Measurements from ENCODE around the gene PPBP. TPM values are rescaled to one million over a fixed set of nuclear protein-coding genes. Genes with fewer than 3 reads are reported as not detected.

PPBP gene, protein sequence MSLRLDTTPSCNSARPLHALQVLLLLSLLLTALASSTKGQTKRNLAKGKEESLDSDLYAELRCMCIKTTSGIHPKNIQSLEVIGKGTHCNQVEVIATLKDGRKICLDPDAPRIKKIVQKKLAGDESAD
- total RNA-seq: 2.9 TPM

DNA sequence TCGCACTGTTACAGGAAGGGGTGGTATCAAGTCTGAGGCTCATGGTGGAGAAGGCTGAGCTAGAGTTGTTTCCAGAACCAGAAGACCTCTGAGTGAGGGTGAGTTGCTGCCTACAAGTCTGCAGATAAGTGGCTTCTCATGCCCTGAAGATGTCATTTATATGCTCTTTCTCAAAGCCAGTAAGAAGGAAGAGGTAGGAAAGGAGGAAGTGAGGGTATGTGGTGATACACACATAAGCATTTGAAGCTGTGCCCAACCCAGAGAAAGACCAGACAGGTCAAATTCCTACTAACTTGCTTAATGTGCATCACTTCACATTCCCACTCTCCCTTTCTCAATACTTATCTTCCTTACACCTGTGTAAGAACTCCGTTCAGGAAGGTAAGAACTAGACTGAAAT, at the start of gene PPBP:
PPBP (minus strand) TSS at position 130 of the 400 bp plus-strand sequence; CDS start at position 43, 87 bp downstream.
- DNase-seq: no peak

DNA sequence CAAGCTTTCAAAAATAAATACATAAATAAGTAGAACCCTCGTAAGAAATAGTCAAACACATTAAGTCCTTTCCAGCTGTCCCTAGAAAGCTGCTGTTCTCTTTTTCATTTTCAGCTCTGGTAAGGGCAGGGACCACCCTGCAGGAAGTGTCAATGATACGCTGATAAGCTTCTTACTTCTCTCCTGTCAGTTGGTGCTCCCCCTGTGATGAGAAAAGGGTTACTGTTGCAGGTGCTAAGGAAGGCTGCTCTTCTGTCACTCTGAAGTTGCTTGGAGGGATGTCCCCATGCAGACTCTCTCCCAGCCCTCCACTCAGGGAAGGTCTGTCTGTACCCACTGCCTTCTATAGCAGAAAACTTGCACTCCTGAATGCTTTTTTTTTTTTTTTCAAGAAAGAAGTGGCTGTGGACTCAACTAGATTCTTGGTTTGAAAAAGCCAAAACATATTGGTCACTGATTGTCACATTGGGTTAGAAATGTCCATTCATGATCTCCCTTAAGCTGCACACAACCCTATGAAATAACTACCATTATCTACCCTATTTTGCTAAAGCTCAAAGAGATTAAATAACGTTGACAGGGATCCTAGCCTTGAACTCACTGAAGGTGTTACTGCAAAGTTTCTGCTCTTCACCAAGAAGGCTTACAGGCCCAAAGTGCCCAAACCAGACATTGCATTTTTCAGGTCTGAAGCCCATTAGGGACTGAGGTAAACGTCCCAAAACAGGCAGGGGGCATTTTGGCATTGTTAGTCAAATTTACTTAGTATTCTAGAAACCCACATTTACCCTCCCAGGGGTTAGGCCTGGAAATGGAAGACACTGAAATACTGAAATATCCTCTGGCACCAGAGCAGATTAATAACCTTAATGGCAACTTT, 49.3 kb upstream of the PPBP start:
- no peak for DNase-seq

DNA sequence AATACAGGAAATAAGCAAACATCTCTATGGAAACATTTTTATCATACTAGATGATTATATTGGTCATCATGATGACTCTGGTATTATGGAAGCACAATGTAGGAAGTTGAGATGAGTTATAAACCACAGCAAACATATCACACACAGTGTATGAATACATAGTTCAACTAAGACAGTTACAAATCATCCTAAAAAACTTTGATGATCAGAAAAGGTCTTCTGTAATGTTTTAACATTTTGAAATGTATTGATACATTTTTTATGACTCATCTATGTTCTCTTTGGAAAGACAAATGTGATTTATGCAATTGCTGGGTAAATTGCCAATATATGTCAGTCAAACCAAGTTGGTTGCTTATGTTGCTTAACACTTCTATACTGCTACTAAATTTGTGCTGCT, 45.7 kb upstream of the PPBP start:
- DNase-seq: no peak

DNA sequence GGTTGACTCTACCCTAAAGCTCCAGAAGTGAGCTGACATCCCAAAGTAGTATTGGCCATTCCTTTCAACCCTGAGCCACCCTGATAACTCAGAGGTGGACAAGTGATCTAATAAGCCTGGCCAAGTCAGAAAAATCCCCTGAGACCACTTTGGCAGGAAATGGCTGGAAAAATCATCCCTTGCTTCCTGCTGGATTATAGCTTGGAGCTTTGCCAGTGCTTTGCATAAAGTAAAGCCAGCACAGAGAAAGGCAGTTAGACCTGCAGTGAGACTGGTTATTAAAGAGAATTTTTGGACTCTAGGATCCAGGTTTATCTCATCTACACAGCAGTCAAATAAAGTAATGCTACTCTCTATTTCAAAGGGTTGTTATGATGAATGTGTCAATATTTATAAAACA, 44.1 kb upstream of the PPBP start:
- no peak for DNase-seq

DNA sequence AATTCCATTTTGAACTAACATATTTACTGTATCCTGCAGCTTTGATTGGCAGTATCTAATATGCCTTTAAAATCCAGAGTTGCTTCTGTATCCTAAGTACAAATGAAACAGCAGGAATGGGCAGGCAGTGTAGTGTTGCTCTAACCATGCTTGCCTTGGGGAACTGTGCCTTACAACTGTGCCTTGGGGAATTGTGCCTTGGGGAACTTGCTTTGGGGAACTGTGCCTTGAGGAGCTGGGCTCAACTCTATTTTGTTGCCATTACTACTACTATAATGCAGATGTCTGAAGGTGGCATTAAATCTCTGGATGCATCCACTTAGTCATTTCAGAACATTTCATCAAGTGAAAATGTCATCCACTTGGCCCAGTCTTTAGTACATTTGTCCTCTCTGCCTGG, 43.6 kb upstream of the PPBP start:
- DNase-seq: no peak

DNA sequence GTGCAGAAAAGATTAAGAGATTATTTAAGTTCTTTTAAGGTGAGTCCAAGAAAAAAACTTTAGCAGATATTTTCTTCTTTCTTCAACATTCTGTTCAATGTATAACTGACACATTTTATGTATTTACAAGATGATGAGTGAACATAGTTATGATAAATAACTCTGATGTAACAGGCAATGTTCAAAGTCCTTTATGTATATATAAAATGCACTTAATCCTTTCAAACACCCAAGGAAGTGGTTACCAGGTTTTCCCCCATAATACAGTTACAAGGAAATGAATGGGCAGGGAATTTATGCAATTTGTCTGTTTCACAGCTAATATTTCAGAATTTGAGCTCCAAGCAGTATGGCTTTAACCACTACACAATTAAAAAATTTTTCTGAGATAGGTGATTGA, 42.3 kb upstream of the PPBP start:
- no peak for DNase-seq

DNA sequence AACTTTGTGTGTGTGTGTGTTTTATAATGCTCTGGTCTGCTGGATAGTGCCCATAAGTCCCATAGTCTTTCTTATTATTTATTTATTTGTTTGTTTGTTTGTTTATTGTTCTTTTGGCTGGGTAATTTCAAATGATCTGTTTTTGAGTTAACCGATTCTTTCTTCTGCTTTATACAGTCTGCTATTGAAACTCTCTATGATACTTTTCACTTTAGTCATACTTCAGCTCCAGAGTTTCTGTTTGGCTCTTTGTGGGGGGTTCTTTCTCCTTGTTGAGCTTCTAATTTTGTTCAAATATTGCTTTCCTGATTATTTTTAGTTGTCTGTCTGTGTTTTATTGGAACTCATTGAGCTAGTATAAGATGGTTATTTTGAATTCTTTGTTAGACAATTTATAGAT, 40.5 kb upstream of the PPBP start:
- DNase-seq: no peak

DNA sequence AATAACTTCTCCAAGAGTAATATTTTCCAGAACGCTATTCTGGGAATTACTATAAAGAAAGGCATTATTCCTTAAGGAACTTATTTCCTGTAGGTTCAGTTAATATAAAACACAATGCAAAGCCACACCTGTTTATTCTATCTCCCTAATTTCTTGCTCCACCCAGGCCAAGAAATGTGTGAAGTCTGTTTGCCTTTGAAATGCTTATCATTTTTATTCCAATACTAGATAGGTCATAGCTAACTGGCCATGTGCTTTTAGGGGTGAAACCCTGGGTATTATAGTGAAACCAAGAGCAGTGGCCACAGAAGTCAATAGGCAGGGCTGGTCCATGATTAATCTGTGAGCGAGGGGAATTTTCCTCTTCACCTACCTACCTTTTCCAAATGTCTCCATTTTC, 35.7 kb upstream of the PPBP start:
- DNase-seq: no peak

DNA sequence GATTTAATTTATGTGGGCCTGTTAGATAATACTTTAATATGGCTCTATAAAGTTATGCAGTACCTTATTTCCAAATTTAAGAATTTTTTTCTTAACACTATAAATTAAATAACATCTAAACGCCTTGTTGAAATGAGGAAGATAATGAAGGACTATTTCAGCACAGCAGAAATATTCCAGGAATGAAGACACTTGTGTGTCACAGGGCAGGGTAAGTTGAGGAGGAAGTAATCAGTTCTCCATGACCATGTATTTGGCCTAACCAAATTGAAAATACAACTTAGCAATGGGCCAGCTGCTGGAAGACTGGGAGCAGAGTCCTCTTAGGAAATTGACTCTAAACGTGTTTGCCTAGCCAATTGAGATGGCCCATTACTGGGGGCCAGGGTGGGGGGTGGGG, 33.6 kb upstream of the PPBP start:
- DNase-seq: no peak

DNA sequence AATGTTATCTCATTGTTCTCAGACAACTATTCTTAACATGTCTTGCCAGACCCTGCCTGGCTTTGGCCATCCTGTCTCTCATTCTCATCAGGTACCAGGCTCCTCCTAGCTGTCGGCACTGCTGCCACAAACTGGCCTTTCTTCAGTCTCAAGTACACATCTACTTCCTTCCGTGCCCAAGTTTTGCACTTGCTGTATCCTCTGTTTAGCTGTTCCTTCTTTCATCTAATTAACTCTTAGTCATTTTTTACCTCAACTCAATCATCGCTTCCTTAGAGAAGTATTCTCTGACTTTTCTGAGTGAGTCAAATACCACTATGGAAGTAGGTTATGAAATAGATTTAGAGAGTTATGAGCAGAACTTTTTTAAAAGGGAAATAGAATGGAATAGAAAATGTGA, 30.8 kb upstream of the PPBP start:
- DNase-seq: no peak

DNA sequence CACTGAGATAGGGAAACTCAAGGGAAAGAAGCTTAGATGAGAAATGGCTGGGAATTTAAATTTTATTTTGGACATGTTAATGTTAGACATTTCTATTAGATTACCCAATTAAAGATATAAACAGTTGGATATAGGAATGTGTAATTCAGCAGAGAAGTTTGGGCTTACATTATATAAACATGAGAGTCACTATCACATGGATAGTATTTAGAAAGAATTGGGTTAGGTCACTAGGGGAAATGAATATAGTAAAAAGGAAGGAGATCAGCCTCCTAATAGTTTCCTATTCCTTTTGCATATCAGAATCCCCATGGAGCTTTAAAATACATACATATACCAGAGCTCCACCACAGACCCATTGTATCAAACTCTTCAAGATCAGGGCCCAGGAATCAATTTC, 30.1 kb upstream of the PPBP start:
- no peak for DNase-seq

DNA sequence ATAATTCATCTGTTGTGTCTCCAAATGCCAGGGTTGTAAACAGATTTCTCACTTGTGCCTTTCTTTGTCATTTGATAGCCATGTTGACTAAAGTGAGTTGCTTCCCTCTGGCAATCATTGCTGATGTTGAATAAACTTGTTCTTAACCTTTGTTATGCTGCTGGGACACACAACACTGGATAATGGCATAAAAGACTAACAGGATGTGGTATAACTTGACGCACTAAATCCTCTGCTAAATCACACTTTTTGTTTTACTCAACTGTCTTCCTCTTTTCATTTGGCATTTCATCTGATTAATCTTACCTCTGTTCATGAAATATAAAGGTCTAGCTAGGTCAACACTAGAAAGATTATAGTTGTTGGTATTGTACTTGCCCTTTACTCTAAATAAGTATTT, 28.1 kb upstream of the PPBP start:
- no peak for DNase-seq

DNA sequence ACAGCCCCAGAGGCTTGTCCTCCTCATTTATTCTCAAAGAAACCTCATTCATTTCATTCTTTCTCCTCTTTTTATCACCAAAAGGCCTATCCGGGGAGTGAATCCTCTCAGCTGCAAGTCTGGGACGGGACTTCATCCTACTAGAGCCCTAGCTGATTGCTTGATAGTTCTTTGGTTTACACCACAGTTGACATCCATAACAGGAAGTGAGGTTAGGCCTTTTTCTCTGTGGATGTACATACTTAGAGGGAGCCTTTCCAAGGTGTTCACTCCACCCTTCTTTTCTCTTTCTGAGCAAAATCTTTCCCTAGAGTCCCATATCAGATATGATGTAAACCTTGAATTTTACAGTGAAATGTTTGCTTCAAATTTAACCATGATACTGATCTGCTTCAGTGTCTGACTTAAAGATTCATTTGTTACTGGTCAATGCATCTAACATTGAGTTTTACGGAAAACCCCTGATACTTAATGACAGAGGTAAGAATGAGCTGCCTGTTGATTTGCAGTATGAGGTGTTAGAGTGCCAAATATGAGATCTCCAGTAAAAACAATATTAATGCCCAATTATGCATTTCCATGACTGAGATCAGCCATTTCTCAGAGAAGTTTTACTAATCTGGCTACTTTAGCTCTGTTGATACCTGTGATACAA, 27.3 kb upstream of the PPBP start:
- no peak for DNase-seq

DNA sequence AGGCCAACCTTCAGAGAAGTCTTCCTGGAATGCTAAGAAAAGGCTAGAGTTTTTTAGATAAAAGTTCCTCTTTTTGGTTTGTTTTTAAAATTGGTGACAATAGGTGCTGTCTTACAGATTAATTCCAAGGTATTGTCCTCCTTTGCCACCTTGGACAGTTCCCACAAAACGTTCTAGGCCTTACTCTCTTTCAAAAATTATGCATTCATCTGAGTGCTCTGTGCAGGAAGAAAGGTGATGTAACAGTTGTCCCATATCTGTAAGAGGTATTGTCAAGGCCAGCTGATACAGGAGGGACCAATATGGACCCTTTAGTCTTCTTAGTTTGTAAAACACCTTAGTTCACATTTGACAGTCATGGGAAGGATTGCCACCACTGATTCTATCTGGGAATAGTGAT, 26.3 kb upstream of the PPBP start:
- DNase-seq: no peak

DNA sequence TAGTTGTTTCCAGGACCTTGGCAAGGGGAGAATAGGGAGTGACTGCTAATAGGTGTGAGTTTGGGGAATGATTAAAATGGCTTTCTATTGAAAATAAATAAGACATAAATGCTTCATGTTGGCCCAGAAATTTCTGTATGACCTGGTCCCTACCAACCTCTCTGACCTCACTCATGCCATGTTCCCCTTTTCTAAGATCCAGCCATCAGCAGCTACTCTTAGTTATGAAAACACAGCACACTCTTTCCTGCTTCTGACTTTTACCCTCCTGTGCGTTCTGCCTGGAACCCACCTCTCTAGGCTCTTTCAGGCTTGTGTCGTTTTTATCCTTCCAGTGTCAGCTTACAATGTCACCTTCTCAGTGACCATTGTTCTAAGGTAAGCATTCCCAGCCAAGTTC, 25.3 kb upstream of the PPBP start:
- DNase-seq: no peak

DNA sequence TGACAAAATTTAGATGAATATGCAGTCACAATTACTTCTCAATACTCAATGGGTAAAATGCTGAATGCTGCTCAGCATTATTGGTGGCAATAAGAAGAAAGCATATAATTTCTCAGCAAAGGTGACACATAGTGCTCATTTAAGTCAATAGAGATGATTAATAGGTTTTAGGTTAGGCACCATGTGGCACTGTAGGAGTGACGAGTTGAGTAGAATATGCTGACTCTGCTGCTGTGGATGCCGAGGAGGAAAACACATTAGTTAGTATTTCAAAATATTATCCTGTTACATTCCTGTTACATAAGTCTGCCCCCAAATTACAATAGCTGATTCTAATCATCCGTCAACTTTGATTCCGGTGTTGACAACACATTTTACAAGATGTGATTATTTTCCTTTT, 24.1 kb upstream of the PPBP start:
- no peak for DNase-seq

DNA sequence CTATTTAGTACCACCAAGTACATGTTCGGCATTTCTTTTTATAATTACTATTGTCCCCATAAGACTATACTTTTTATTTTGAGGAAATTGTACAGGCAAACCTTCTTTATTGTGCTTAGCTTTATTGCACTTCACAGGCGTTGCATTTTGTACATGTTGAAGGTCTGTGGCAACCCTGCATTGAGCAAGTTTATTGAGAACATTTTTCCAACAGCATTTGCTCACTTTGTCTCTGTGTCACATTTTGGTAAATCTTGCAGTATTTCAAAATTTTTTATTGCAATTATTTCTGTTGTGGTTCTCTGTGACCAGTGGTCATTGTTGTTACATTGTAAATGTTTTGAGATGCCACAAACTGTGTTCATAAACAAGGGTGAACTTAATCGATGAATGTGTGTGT, 21.3 kb upstream of the PPBP start:
- no peak for DNase-seq

DNA sequence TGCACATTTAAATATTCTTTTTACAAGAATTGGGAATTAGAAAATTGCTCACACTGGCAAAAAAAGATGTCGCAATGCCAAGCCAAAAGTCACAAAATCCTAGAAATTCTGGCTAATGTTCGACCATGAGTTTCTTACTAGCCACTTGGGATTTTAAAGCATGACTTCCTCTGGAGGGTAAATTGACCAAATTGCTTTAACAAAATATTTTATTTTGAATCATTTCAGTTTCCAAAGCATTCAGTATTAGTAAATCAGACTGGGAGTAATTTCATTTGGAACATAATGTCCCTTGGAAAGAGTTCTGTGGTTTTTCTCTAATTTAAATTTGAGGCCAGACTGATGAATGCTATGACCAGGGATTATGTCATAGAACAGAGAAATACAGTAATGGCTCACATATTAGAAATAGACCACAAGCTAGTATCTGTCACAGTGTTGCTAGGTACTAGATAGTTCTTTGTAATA, 18.1 kb upstream of the PPBP start:
- no peak for DNase-seq

DNA sequence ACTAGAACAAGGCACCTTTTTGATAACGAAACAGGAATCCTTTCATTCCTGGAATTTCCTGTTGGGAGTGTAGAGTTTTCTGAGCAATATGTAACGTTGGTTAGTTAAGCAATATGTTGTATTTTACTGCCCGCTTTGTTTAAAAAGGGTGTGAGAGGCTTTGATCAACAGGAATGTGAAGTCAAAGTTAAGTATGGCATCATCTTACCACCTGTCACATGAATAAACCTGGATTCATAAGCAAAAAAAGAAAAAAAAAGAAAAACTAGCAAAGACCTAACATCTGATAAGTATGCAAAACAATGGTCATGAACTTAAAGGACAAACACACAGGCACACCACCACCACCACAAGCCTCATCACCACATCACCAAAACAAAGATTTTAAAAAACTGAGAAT, 17.5 kb upstream of the PPBP start:
- DNase-seq: no peak

DNA sequence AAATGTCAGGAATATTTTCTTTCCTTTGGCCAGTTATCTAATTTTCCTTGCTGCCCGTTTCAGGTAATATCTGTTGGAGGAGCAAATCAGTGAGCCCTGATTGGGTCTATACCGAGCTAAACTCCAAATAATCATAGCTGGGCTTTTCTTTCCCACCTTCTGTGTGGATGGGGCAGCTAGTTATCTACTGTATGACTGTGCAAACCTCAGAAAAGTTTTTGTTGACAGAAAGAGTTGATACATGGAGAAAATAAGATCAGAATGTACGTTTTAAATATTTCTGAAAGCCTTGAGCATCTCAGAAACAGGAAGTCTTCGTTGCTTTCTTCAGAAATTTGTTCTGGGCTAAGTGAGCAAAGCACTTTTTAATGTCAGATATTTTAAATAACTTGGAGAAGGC, 16.7 kb upstream of the PPBP start:
- DNase-seq: no peak

DNA sequence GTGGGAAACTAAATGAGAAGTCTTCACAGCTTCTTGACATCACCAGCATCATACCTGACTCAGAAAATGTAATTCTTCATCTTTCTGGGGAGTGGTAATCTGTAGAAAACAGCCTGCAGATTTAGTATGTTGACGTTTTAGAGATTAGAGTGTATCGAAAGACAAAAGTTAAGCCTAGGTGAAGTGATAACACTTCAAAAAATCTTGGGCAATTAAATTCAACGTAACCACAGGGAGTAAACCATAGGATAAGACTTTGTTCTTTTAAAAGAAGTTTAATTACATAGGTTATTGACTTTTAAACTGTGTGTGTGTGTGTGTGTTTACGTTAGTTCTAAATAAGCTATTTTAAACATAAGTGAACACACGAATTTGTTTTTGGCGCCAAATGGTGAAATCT, 12.3 kb upstream of the PPBP start:
- no peak for DNase-seq

DNA sequence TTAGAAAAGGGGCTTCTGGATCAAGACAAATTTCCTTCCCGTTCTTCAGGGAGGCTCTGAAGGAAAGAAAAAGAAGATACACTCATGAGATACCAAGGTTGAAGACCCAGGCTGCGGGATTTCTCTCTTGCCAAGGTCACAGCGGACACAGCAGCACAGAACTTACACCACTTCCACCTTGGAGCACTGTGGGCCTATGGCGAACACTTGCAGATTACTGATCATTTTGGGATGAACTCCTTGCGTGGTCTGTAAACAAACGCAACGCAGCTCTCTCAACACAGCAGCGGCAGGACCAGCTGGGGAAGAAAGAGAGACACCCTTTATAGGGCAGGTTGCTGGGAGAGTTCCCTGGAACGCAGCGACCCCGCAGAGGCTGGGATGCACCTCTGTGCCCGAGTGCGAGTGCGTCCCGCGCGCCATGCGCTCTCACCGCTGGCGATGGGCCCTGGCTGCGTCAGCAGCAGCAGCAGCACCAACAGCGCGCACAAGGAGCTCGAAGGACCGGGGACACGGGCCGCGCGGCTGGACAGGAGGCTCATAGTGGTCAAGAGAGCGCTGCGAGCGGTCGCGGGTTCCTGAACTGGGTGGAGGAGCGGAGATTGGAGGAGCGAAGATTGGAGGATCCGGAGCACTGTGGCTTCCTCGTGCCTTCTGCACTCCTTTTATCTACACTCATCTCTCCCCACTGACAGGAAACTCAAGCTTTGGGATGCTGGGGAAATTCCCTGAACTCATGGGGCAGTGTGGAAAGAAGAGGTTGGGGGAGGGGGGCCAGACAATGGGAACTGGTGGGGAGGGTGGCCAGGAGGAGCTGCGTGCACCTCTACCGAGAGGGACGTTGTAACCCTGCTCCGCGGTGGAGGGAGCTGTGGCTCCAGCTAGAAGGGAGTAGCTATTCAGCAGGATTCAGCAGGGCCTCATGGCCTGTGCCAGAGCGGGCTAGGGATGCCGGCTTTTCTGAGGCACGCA, 10.3 kb upstream of the PPBP start, which contains the start of gene CXCL5:
CXCL5 (minus strand) TSS at position 638 of the 972 bp plus-strand sequence; CDS start at position 542, 96 bp downstream.
- DNase-seq: peak; percentile 20
